Thymus (tissue), 14 donors: Measurements from ENCODE around the gene DUSP6. TPM values are rescaled to one million over a fixed set of nuclear protein-coding genes. Genes with fewer than 3 reads are reported as not detected.

Source experiments
- DNase-seq, 9 donors: peaks; one replicate each; pipeline ENCODE4 v3.0.0-alpha.2; 2013; ENCODE audit warnings: low spot score in 9 of 9, low read depth in 6 of 9, missing footprints in 1 of 9
- H3K27ac ChIP-seq, 2 donors: one replicate each; pipeline ENCODE4 v1.5.1; 2013; ENCODE audit warnings: control low read depth in 1 of 2, low read depth in 1 of 2, low read length in 1 of 2, mild to moderate bottlenecking in 1 of 2, moderate library complexity in 1 of 2
- H3K27me3 ChIP-seq, 2 donors: one replicate each; pipeline ENCODE4 v1.5.1; 2013; ENCODE audit warnings: low read length in 1 of 2; ENCODE audit not compliant: control insufficient read depth in 2 of 2, insufficient read depth in 1 of 2
- H3K36me3 ChIP-seq, 2 donors: one replicate each; pipeline ENCODE4 v1.5.1; 2013; ENCODE audit warnings: low read length in 1 of 2, mild to moderate bottlenecking in 1 of 2, moderate library complexity in 1 of 2; ENCODE audit not compliant: control insufficient read depth in 2 of 2, insufficient read depth in 2 of 2
- H3K4me1 ChIP-seq, 2 donors: one replicate each; pipeline ENCODE4 v1.5.1; 2013; ENCODE audit warnings: low read length in 2 of 2; ENCODE audit not compliant: control insufficient read depth in 2 of 2, insufficient read depth in 2 of 2
- H3K4me3 ChIP-seq, 2 donors: one replicate each; pipeline ENCODE4 v1.5.1; 2013; ENCODE audit warnings: low read length in 2 of 2, control low read depth in 1 of 2, mild to moderate bottlenecking in 1 of 2
- H3K9me3 ChIP-seq, 2 donors: one replicate each; pipeline ENCODE4 v1.5.1; 2013; ENCODE audit warnings: low read length in 1 of 2, mild to moderate bottlenecking in 1 of 2; ENCODE audit not compliant: control insufficient read depth in 2 of 2, insufficient read depth in 1 of 2
- WGBS: extraction: QIAGEN DNeasy Blood & Tissue Kit; methylation state at CpG from one replicate; pipeline ENCODE4 v1.1.7; 2013; 5-methylcytosine and 5-hydroxymethylcytosine counted together
- long read RNA-seq, 10 donors: transcript quantifications; one replicate each; lab custom pipeline, GENCODE V29; 2026
- polyA plus RNA-seq: library from polyadenylated mRNA; stranded (reverse); fragments of 200-250 nt; gene quantifications from one replicate; pipeline ENCODE4 v1.2.3, GENCODE V29; 2013
- total RNA-seq: library from RNA; stranded (reverse); fragments of 120-200 nt; gene quantifications from one replicate; pipeline ENCODE4 v1.2.4, GENCODE V29; 2013
- donor health status: healthy.

The DUSP6 gene
- 45.0 TPM for total RNA-seq
- 33.5 TPM for polyA plus RNA-seq
- long read RNA-seq, donor 1, full-length matches to known transcripts, result 2 of 2 reads
- long read RNA-seq, donor 1, partial matches to known transcripts, result 0 of 2 reads
- long read RNA-seq, donor 1, other reads (novel, unspliced or antisense), result 0 of 2 reads
- long read RNA-seq, donor 2, result 0 reads
- long read RNA-seq, donor 3, full-length matches to known transcripts, result 16 of 16 reads
- long read RNA-seq, donor 3, partial matches to known transcripts, result 0 of 16 reads
- long read RNA-seq, donor 3, other reads (novel, unspliced or antisense), result 0 of 16 reads
- long read RNA-seq, donor 4, full-length matches to known transcripts, result 8 of 8 reads
- long read RNA-seq, donor 4, partial matches to known transcripts, result 0 of 8 reads
- long read RNA-seq, donor 4, other reads (novel, unspliced or antisense), result 0 of 8 reads
- long read RNA-seq, donor 5, full-length matches to known transcripts, result 21 of 21 reads
- long read RNA-seq, donor 5, partial matches to known transcripts, result 0 of 21 reads
- long read RNA-seq, donor 5, other reads (novel, unspliced or antisense), result 0 of 21 reads
- long read RNA-seq, donor 6, full-length matches to known transcripts, result 18 of 18 reads
- long read RNA-seq, donor 6, partial matches to known transcripts, result 0 of 18 reads
- long read RNA-seq, donor 6, other reads (novel, unspliced or antisense), result 0 of 18 reads
- long read RNA-seq, donor 7, full-length matches to known transcripts, result 3 of 3 reads
- long read RNA-seq, donor 7, partial matches to known transcripts, result 0 of 3 reads
- long read RNA-seq, donor 7, other reads (novel, unspliced or antisense), result 0 of 3 reads
- long read RNA-seq, donor 8, full-length matches to known transcripts, result 9 of 9 reads
- long read RNA-seq, donor 8, partial matches to known transcripts, result 0 of 9 reads
- long read RNA-seq, donor 8, other reads (novel, unspliced or antisense), result 0 of 9 reads
- long read RNA-seq, donor 9, full-length matches to known transcripts, result 4 of 4 reads
- long read RNA-seq, donor 9, partial matches to known transcripts, result 0 of 4 reads
- long read RNA-seq, donor 9, other reads (novel, unspliced or antisense), result 0 of 4 reads
- long read RNA-seq, donor 10, full-length matches to known transcripts, result 11 of 11 reads
- long read RNA-seq, donor 10, partial matches to known transcripts, result 0 of 11 reads
- long read RNA-seq, donor 10, other reads (novel, unspliced or antisense), result 0 of 11 reads

GRCh38 chr12:89352492-89353187, at the start of gene DUSP6:
Gene DUSP6, minus strand, starts transcription at chr12:89352501. Its CDS starts 462 bp downstream, at chr12:89352039.
- Histone ChIP-seq H3K9me3 (peaks cover 0 to 10% of the 10 kb centered on the region in 2 donors), H3K27ac (peak within 1 kb of the TSS; percentile 84 to 99), H3K36me3 (peaks cover 3 to 7% of the 10 kb centered on the region in 2 donors), H3K4me3 (peak within 1 kb of the TSS; percentile 61 to 64), H3K27me3 (peaks cover 3 to 63% of the 10 kb centered on the region in 2 donors), H3K4me1 (peaks cover 21 to 67% of the 10 kb centered on the region in 2 donors)
- under 1% methylated on average over 34 of the region's 34 CpGs for WGBS
- peak; percentile 73 to 95 (median 83) for DNase-seq

- DNase-seq, result no peak
- no peaks in the 10 kb centered on the region for H3K27me3 ChIP-seq
- no peak overlapping the region for H3K4me3 ChIP-seq
- H3K36me3 ChIP-seq, result no peaks in the 10 kb centered on the region
- 90% methylated on average over 3 of the region's 3 CpGs for WGBS
- H3K9me3 ChIP-seq, result no peaks in the 10 kb centered on the region
- H3K4me1 ChIP-seq, result no peaks in the 10 kb centered on the region
- H3K27ac ChIP-seq, result no peak overlapping the region
Measured at GRCh38 chr12:89401433-89402058, 49.2 kb upstream of the DUSP6 start.

- H3K4me1 ChIP-seq, result no peaks in the 10 kb centered on the region
- no peak overlapping the region for H3K4me3 ChIP-seq
- DNase-seq, result no peak
- no peaks in the 10 kb centered on the region for H3K9me3 ChIP-seq
- no peak overlapping the region for H3K27ac ChIP-seq
- WGBS, result 96% methylated on average over 6 of the region's 6 CpGs
- no peaks in the 10 kb centered on the region for H3K27me3 ChIP-seq
- H3K36me3 ChIP-seq, result no peaks in the 10 kb centered on the region
Measured at GRCh38 chr12:89400415-89400814, 48.1 kb upstream of the DUSP6 start.

- Histone ChIP-seq H3K36me3 (no peaks in the 10 kb centered on the region), H3K4me3 (no peak overlapping the region)
- no peak for DNase-seq
Measured at GRCh38 chr12:89395712-89396111, 43.4 kb upstream of the DUSP6 start.

GRCh38 chr12:89393551-89394121, 41.3 kb upstream of the DUSP6 start:
- Histone ChIP-seq H3K4me3 (no peak overlapping the region), H3K36me3 (no peaks in the 10 kb centered on the region), H3K4me1 (no peaks in the 10 kb centered on the region), H3K9me3 (no peaks in the 10 kb centered on the region), H3K27me3 (no peaks in the 10 kb centered on the region), H3K27ac (no peak overlapping the region)
- no peak for DNase-seq
- 88% methylated on average over 3 of the region's 3 CpGs for WGBS

More at GRCh38 chr12:89395712-89396111, 43.4 kb upstream of the DUSP6 start:
- Histone ChIP-seq H3K27ac (no peak overlapping the region), H3K4me1 (no peaks in the 10 kb centered on the region), H3K9me3 (no peaks in the 10 kb centered on the region), H3K27me3 (no peaks in the 10 kb centered on the region)
- 98% methylated on average over 4 of the region's 4 CpGs for WGBS

- no peak for DNase-seq
- Histone ChIP-seq H3K4me1 (no peaks in the 10 kb centered on the region), H3K9me3 (no peaks in the 10 kb centered on the region), H3K27ac (no peak overlapping the region), H3K4me3 (no peak overlapping the region), H3K27me3 (no peaks in the 10 kb centered on the region), H3K36me3 (no peaks in the 10 kb centered on the region)
- 94% methylated on average over 3 of the region's 3 CpGs for WGBS
Measured at GRCh38 chr12:89392391-89392790, 40.1 kb upstream of the DUSP6 start.

GRCh38 chr12:89391726-89392336, 39.5 kb upstream of the DUSP6 start:
- H3K27me3 ChIP-seq, result no peaks in the 10 kb centered on the region
- H3K27ac ChIP-seq, result no peak overlapping the region
- H3K4me1 ChIP-seq, result no peaks in the 10 kb centered on the region

More at GRCh38 chr12:89391726-89392336, 39.5 kb upstream of the DUSP6 start:
- no peaks in the 10 kb centered on the region for H3K9me3 ChIP-seq
- H3K36me3 ChIP-seq, result no peaks in the 10 kb centered on the region
- H3K4me3 ChIP-seq, result no peak overlapping the region
- 98% methylated on average over 6 of the region's 6 CpGs for WGBS
- DNase-seq, result no peak
